SK-N-SH treated with all-trans-retinoic acid at 6 μM for 48 hours (cell line): ENCODE results near the gene TH.

Experiments
- ATAC-seq: fragments of 200-7000 bp; cut with Tn5 transposase; 3 replicates; pipeline ENCODE4 v1.9.1; 2020; ENCODE audit warnings: mild to moderate bottlenecking, moderate library complexity
- ARNTL ChIP-seq: fragments of 450-650 bp; formaldehyde crosslinking; IDR thresholded peaks from 2 replicates; pipeline ENCODE4 v1.5.0; 2020; ENCODE audit warnings: low read depth, mild to moderate bottlenecking, moderate library complexity, borderline replicate concordance
- BACH2 ChIP-seq: fragments of 250-450 bp; sonication (Bioruptor Pico); IDR thresholded peaks from 2 replicates; pipeline ENCODE4 v1.9.0; 2021; ENCODE audit warnings: mild to moderate bottlenecking, borderline replicate concordance
- CREB5 ChIP-seq: fragments of 250-450 bp; sonication (Bioruptor Pico); IDR thresholded peaks from 2 replicates; pipeline ENCODE4 v1.5.1; 2020; ENCODE audit warnings: low read depth, mild to moderate bottlenecking, moderate library complexity
- CSRNP3 ChIP-seq: fragments of 250-450 bp; sonication (Bioruptor Pico); IDR thresholded peaks from 2 replicates; pipeline ENCODE4 v1.5.1; 2021; ENCODE audit warnings: mild to moderate bottlenecking, moderate library complexity
- ESRRG ChIP-seq: fragments of 250-450 bp; sonication (Bioruptor Pico); IDR thresholded peaks from 2 replicates; pipeline ENCODE4 v1.6.1; 2021; ENCODE audit warnings: mild to moderate bottlenecking
- GLIS3 ChIP-seq: fragments of 250-450 bp; sonication (Bioruptor Pico); IDR thresholded peaks from 2 replicates; pipeline ENCODE4 v1.5.0; 2020; ENCODE audit warnings: mild to moderate bottlenecking, moderate library complexity
- ISL1 ChIP-seq: fragments of 250-450 bp; sonication (Bioruptor Pico); IDR thresholded peaks from 2 replicates; pipeline ENCODE4 v2.1.2; 2022; ENCODE audit warnings: mild to moderate bottlenecking, moderate library complexity
- OSR1 ChIP-seq: fragments of 250-450 bp; sonication (Bioruptor Pico); IDR thresholded peaks from 2 replicates; pipeline ENCODE4 v1.8.0; 2022; ENCODE audit warnings: moderate library complexity, mild to moderate bottlenecking, inconsistent platforms
- PATZ1 ChIP-seq: fragments of 250-450 bp; sonication (Bioruptor Pico); IDR thresholded peaks from 2 replicates; pipeline ENCODE4 v1.8.0; 2020; ENCODE audit warnings: mild to moderate bottlenecking, moderate library complexity, borderline replicate concordance
- POU6F1 ChIP-seq: fragments of 250-450 bp; sonication (Bioruptor Pico); IDR thresholded peaks from 2 replicates; pipeline ENCODE4 v1.8.0; 2021; ENCODE audit warnings: low read depth, mild to moderate bottlenecking, moderate library complexity, borderline replicate concordance
- RARB ChIP-seq: fragments of 250-450 bp; sonication (Bioruptor Pico); IDR thresholded peaks from 2 replicates; pipeline ENCODE4 v1.8.0; 2021; ENCODE audit warnings: mild to moderate bottlenecking, moderate library complexity
- TCF4 ChIP-seq: fragments of 250-450 bp; sonication (Bioruptor Pico); IDR thresholded peaks from 2 replicates; pipeline ENCODE4 v1.8.0; 2021; ENCODE audit warnings: mild to moderate bottlenecking, moderate library complexity, borderline replicate concordance
- TOX ChIP-seq: fragments of 250-450 bp; sonication (Bioruptor Pico); IDR thresholded peaks from 2 replicates; pipeline ENCODE4 v1.8.0; 2021; ENCODE audit warnings: mild to moderate bottlenecking, moderate library complexity, borderline replicate concordance
- TSHZ2 ChIP-seq: fragments of 250-450 bp; sonication (Bioruptor Pico); IDR thresholded peaks from 2 replicates; pipeline ENCODE4 v1.5.0; 2020; ENCODE audit warnings: mild to moderate bottlenecking, moderate library complexity
- ZFP3 ChIP-seq: fragments of 250-450 bp; sonication (Bioruptor Pico); IDR thresholded peaks from 2 replicates; pipeline ENCODE4 v1.5.0; 2020; ENCODE audit warnings: mild to moderate bottlenecking, moderate library complexity
- ZFP30 ChIP-seq: fragments of 450-650 bp; formaldehyde crosslinking; IDR thresholded peaks from 2 replicates; pipeline ENCODE4 v1.5.0; 2022; ENCODE audit warnings: mild to moderate bottlenecking, moderate library complexity
- ZNF565 ChIP-seq: fragments of 450-650 bp; formaldehyde crosslinking; conservative IDR thresholded peaks from 2 replicates; pipeline ENCODE4 v1.5.0; 2020; ENCODE audit warnings: low read depth, mild to moderate bottlenecking, moderate library complexity
- ZNF70 ChIP-seq: fragments of 450-650 bp; formaldehyde crosslinking; IDR thresholded peaks from 2 replicates; pipeline ENCODE4 v1.5.0; 2020; ENCODE audit warnings: mild to moderate bottlenecking, moderate library complexity
- ZNF8 ChIP-seq: fragments of 450-650 bp; formaldehyde crosslinking; IDR thresholded peaks from 2 replicates; pipeline ENCODE4 v1.5.0; 2020; ENCODE audit warnings: mild to moderate bottlenecking, moderate library complexity

The TH gene

GRCh38 chr11:2135018-2135569 is 36.5 kb downstream of the TH start:
- no peak for ATAC-seq
- TF ChIP-seq ZFP3 (CRISPR knock-in tag) (no peak), ZNF70 (CRISPR knock-in tag) (no peak), TSHZ2 (no peak), ZFP30 (no peak), PATZ1 (CRISPR knock-in tag) (no peak), TOX (CRISPR knock-in tag) (no peak), GLIS3 (no peak), RARB (CRISPR knock-in tag) (no peak), TCF4 (CRISPR knock-in tag) (no peak), POU6F1 (CRISPR knock-in tag) (no peak), ESRRG (no peak), ZNF8 (CRISPR knock-in tag) (no peak), OSR1 (no peak), CSRNP3 (CRISPR knock-in tag) (no peak), BACH2 (CRISPR knock-in tag) (no peak), CREB5 (CRISPR knock-in tag) (no peak), ZNF565 (CRISPR knock-in tag) (no peak)
- TF ChIP-seq, all 23 proteins: peak for 0

- ATAC-seq: no peak
- no peak for TF ChIP-seq ISL1 (CRISPR knock-in tag)
Observed at GRCh38 chr11:2134022-2135010, 37.3 kb downstream of the TH start.

GRCh38 chr11:2133241-2134021 is 38.2 kb downstream of the TH start:
- no peak for ATAC-seq
- no peak for TF ChIP-seq ZNF70 (CRISPR knock-in tag)
- TF ChIP-seq BACH2 (CRISPR knock-in tag): no peak
- no peak for TF ChIP-seq TSHZ2
- TF ChIP-seq ZNF8 (CRISPR knock-in tag): no peak
- TF ChIP-seq TCF4 (CRISPR knock-in tag): no peak
- TF ChIP-seq ISL1 (CRISPR knock-in tag): no peak
- no peak for TF ChIP-seq ARNTL
- no peak for TF ChIP-seq ZFP30
- TF ChIP-seq ESRRG: no peak
- TF ChIP-seq CSRNP3 (CRISPR knock-in tag): no peak
- TF ChIP-seq ZFP3 (CRISPR knock-in tag): no peak
- TF ChIP-seq OSR1: no peak
